ENCODE data around the gene MCEMP1.
A peak's percentile ranks its signal among the peaks of the same experiment; 100 is the strongest.

DNA sequence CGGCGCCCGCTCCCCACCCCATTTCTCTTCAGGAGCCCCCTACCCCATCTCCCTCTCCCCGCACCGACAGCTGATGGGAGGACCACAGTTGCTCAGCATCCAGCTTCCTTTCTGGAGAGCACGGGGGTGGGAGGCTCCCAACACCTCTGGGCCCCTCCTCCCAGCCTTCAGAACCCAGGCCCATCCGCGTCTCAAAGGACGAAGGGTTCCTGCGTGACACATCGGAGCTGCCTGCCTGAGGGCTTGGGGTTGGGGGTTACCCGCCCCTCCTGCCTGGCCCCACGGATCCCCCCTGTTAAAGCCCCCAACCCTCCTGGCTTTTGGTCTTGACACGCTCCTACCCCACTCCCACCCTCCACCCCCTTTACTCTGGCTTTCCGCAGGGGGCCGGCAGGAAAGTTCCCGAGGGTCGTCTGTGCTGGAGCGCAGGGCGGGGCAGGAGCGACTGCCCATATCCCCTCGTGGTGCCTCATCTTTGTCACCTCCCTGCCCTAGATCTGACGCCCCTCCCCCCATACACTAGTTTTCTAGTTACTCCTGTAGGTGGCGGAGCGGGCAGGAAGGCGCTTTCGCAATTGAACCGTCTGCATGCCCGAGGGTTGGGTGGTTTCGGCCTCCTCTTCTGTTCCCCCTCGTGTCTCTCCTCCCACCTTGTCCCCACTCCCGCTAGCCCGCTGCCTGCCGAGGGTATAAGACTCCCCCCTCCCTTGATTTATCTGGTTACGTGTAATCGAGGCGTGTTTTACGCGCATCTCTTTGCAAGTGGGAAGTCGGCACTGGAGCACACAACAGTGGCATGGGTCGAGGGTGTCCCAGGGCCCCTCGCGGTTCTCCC, 4.7 kb downstream of the MCEMP1 start:
- TF ChIP-seq, protein P1, sequence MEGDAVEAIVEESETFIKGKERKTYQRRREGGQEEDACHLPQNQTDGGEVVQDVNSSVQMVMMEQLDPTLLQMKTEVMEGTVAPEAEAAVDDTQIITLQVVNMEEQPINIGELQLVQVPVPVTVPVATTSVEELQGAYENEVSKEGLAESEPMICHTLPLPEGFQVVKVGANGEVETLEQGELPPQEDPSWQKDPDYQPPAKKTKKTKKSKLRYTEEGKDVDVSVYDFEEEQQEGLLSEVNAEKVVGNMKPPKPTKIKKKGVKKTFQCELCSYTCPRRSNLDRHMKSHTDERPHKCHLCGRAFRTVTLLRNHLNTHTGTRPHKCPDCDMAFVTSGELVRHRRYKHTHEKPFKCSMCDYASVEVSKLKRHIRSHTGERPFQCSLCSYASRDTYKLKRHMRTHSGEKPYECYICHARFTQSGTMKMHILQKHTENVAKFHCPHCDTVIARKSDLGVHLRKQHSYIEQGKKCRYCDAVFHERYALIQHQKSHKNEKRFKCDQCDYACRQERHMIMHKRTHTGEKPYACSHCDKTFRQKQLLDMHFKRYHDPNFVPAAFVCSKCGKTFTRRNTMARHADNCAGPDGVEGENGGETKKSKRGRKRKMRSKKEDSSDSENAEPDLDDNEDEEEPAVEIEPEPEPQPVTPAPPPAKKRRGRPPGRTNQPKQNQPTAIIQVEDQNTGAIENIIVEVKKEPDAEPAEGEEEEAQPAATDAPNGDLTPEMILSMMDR (conservative IDR thresholded peaks at IDR 0.05 in 1 of 2, IDR thresholded peaks at IDR 0.05 in 1 of 2; ENCODE audit: extremely low read depth in 1 of 2, insufficient read depth in 1 of 2, low read depth in 1 of 2, low read length in 2 of 2): peak; percentile 56 to 79
- TF ChIP-seq EZH2 (IDR thresholded peaks at IDR 0.05; ENCODE audit: borderline replicate concordance, low read length): no peak

Measured in mammary epithelial cell (primary cell).